Measurements from ENCODE around the gene KCNC2. TPM values are rescaled to one million over a fixed set of nuclear protein-coding genes. Genes with fewer than 3 reads are reported as not detected.

KCNC2 gene
- total RNA-seq, 1 experiment from 2014 or later: not detected

DNA sequence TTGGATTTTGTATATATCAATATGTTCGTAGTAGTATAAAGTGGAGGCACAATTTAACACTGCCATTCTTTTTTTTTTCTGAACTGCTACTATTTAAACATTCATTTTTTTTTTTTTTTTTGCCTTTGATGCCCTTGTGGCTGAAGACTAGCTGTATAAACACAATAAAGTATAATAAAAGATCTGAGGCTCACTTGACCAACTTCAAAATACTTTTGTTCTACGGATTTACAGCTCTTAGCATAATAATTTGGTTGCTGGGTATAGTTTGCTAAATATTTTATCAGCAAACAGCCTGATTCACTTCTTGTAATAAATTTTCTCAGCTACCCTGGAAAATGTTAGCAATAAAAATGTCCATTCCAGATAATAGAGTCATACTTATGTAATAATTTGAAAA, 128.3 kb downstream of the KCNC2 start:
- TF ChIP-seq CTCF (IDR thresholded peaks at IDR 0.05; ENCODE audit: unreplicated experiment): no peak
- DNase-seq: no peak
- CTCF ChIA-PET: no interaction called here
- Mint-ChIP-seq H3K4me1 (ENCODE audit: low read depth, unreplicated experiment) (no peaks in the 10 kb centered on the region), H3K27me3 (ENCODE audit: unreplicated experiment) (no peaks in the 10 kb centered on the region), H3K4me3 (ENCODE audit: low read depth, unreplicated experiment) (no peak overlapping the region), H3K9me3 (ENCODE audit: low read depth, unreplicated experiment) (peaks cover 4% of the 10 kb centered on the region), H3K36me3 (ENCODE audit: insufficient read depth, unreplicated experiment) (no peaks in the 10 kb centered on the region), H3K27ac (ENCODE audit: unreplicated experiment) (no peak overlapping the region)
- BruUV-seq (replicated peaks): no TSS peak
- intact Hi-C loops (cut with micrococcal nuclease; ENCODE audit: unreplicated experiment): loop anchor here (10.0 kb wide), 1 partner anchor 277 kb away; no protein-coding TSS in a partner anchor

GRCh38 chr12:75080582-75080981, 129.1 kb downstream of the KCNC2 start:
- Mint-ChIP-seq H3K4me3 (ENCODE audit: low read depth, unreplicated experiment) (no peak overlapping the region), H3K4me1 (ENCODE audit: low read depth, unreplicated experiment) (no peaks in the 10 kb centered on the region), H3K27ac (ENCODE audit: unreplicated experiment) (no peak overlapping the region), H3K27me3 (ENCODE audit: unreplicated experiment) (no peaks in the 10 kb centered on the region), H3K9me3 (ENCODE audit: low read depth, unreplicated experiment) (peaks cover 4% of the 10 kb centered on the region), H3K36me3 (ENCODE audit: insufficient read depth, unreplicated experiment) (no peaks in the 10 kb centered on the region)
- no TSS peak for BruUV-seq (replicated peaks)
- intact Hi-C loops (cut with micrococcal nuclease; ENCODE audit: unreplicated experiment): loop anchor here (10.0 kb wide), 1 partner anchor 276 kb away; no protein-coding TSS in a partner anchor
- CTCF ChIA-PET: no interaction called here
- TF ChIP-seq CTCF (IDR thresholded peaks at IDR 0.05; ENCODE audit: unreplicated experiment): no peak
- no peak for DNase-seq

DNA sequence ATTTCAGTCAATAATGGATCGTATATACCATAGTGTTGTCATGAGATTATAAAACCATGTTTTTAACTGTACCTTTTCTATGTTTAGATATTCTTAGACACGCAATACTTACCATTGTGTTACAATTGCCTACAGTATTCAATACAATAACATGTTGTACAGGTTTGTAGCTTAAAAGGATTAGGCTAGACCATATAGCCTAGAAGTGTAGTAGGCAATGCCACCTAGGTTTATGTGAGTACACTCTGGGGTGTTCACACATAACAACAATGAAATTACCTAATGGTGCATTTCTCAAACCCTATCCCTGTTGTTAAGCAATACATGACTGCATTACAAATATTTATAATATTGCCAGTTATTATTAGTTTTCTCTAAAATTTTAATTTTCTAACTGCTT, 144.2 kb downstream of the KCNC2 start:
- H3K27ac Mint-ChIP-seq (ENCODE audit: unreplicated experiment): no peak overlapping the region
- peaks cover 4% of the 10 kb centered on the region for H3K9me3 Mint-ChIP-seq (ENCODE audit: low read depth, unreplicated experiment)
- TF ChIP-seq CTCF (IDR thresholded peaks at IDR 0.05; ENCODE audit: unreplicated experiment): no peak
- H3K27me3 Mint-ChIP-seq (ENCODE audit: unreplicated experiment): no peaks in the 10 kb centered on the region
- no peak overlapping the region for H3K4me3 Mint-ChIP-seq (ENCODE audit: low read depth, unreplicated experiment)
- H3K36me3 Mint-ChIP-seq (ENCODE audit: insufficient read depth, unreplicated experiment): no peaks in the 10 kb centered on the region
- intact Hi-C loops (cut with micrococcal nuclease; ENCODE audit: unreplicated experiment): no loop called here
- CTCF ChIA-PET: no interaction called here
- no TSS peak for BruUV-seq (replicated peaks)
- H3K4me1 Mint-ChIP-seq (ENCODE audit: low read depth, unreplicated experiment): no peaks in the 10 kb centered on the region
- no peak for DNase-seq

DNA sequence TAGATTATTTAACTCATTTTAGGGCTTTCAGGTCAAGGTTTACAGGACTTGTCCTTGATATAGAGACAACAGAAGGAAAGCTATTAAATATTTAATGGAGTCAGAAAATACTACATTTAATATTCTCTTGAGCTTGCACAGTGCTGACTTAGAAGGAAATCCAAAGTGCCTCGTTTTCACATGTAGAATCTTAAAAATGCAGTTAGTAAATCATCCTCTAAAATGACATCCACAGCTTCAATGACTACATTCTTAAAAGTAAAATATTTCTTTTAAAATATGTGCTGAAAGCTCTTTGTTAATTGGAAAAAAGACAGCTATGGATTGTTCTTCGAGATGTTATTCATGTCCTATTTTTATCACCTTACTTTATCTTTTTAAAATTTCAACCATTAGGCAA, 146.9 kb downstream of the KCNC2 start:
- TF ChIP-seq CTCF (IDR thresholded peaks at IDR 0.05; ENCODE audit: unreplicated experiment): no peak
- H3K27me3 Mint-ChIP-seq (ENCODE audit: unreplicated experiment): no peaks in the 10 kb centered on the region
- H3K27ac Mint-ChIP-seq (ENCODE audit: unreplicated experiment): no peak overlapping the region
- DNase-seq: no peak
- intact Hi-C loops (cut with micrococcal nuclease; ENCODE audit: unreplicated experiment): no loop called here
- no peaks in the 10 kb centered on the region for H3K4me1 Mint-ChIP-seq (ENCODE audit: low read depth, unreplicated experiment)
- BruUV-seq (replicated peaks): no TSS peak
- H3K4me3 Mint-ChIP-seq (ENCODE audit: low read depth, unreplicated experiment): no peak overlapping the region
- H3K36me3 Mint-ChIP-seq (ENCODE audit: insufficient read depth, unreplicated experiment): no peaks in the 10 kb centered on the region
- CTCF ChIA-PET: interaction anchor here (0.8 kb wide), 1 partner anchor 330 kb away, joined by 3 read pairs; no protein-coding TSS in a partner anchor
- H3K9me3 Mint-ChIP-seq (ENCODE audit: low read depth, unreplicated experiment): no peaks in the 10 kb centered on the region
